Stimulated activated CD8-positive, alpha-beta memory T cell treated with anti-CD3 and anti-CD28 coated beads, Interleukin-15, amount 100 ng/mL, for 4 hours (primary cell): Measurements from ENCODE around the gene LMBRD1.

Experiments used
- DNase-seq, 2 donors: peaks; one replicate each; pipeline ENCODE4 v3.0.0-alpha.2; 2020; ENCODE audit warnings: low read depth in 2 of 2

The LMBRD1 gene

GRCh38 chr6:69631552-69632346 lies 165.1 kb downstream of the LMBRD1 start:
- DNase-seq = no peak

- DNase-seq = no peak
Observed at GRCh38 chr6:69630767-69631166, 166.0 kb downstream of the LMBRD1 start.

- no peak for DNase-seq
Observed at GRCh38 chr6:69627625-69628024, 169.2 kb downstream of the LMBRD1 start.

- DNase-seq = no peak
Observed at GRCh38 chr6:69624944-69625343, 171.9 kb downstream of the LMBRD1 start.
